ENCODE data around the gene VARS1.
"Not testable (repeated sequence)": the region's sequence is repeated elsewhere in the genome, so short reads cannot be mapped to it uniquely, and the experiment has no call there.

VARS1 gene

DNA sequence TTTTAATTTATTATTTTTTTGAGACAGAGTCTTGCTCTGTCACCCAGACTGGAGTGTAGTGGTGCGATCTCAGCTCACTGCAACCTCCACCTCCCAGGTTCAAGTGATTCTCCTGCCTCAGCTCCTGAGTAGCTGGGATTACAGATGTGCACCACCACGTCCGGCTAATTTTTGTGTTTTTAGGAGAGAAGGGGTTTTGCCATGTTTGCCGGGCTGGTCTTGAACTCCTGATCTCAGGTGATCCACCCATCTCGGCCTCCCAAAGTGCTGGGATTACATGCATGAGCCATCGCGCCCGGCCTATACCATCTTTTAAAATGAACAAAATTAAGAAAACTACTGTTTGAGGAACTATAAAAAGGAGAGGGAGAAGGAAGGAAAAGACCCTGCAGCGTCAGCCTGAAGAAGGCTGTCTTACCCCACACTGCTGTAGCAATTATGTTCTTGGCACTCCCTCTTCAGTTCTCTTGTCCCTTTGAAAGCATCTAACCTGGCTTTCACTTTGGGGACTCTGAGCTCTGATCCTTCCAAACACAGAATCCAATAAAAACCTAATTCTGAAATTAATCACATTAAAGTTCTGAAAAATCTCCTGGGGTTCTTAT is 28.1 kb upstream of the VARS1 start:
- H2BK5ac ChIP-seq (ENCODE audit: low read depth, low read length, poor library complexity); H3K9ac ChIP-seq (ENCODE audit: low read length): not testable (repeated sequence)
- WGBS (ENCODE audit: extremely low coverage, insufficient coverage, insufficient read length): no CpG with 5 or more reads among the region's 9 CpGs

DNA sequence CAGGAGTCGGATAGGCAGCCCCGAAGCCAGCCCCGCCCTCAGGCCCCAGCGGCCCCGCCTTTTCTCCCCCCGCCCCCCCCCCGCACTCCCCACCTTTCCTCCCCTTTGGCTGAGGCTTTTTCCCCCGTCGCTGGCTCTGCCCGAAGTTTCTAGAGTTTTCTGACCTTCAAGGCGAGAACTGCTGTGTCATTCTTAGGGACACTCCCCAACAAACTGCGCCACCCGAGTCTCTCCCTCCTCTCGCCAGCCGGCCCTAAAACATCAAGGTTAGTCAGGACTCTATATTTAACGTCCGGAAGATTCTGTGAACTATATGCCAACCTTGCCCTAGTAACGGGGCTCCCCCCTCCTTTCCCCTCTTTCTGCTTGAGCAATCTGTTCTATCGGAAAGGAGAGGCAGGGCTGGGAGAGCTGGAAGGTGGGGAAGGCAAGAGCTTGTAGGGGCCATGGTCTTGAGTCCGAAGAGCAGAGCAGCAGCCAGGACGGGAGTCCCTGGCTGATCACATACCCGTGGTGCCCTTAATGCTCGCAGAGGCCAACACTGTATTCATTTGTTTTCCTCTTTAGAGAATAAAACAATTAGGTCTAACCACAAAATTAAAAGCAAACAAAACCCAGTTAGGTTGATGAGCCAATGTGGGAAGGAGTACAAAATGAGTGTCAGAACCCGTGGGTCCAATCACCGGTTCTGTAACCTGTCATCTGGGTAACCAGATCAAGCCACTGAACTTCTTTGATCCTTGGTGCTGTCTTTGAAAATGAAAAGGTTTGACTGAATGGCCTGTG is 26.7 kb upstream of the VARS1 start:
- H3K9ac ChIP-seq (ENCODE audit: low read length): peak overlapping the region; percentile 59

More for the DNA sequence above, 28.1 kb upstream of the VARS1 start:
- not testable (repeated sequence) for H3K4ac ChIP-seq (ENCODE audit: low read depth, low read length); H3K23ac ChIP-seq (ENCODE audit: low read length); H3K27me3 ChIP-seq (ENCODE audit: insufficient read depth, low read length); H4K8ac ChIP-seq (ENCODE audit: low read depth, low read length); H3K9me3 ChIP-seq (ENCODE audit: insufficient read depth, low read depth, low read length); H3K36me3 ChIP-seq (ENCODE audit: control insufficient read depth in 1 of 2, insufficient read depth in 2 of 2, low read length in 2 of 2); H3K18ac ChIP-seq (ENCODE audit: low read length); H3K27ac ChIP-seq (ENCODE audit: low read depth, low read length); H3K79me2 ChIP-seq (ENCODE audit: control insufficient read depth, insufficient read depth, low read length, poor library complexity); H2BK120ac ChIP-seq (ENCODE audit: insufficient read depth, low read length, poor library complexity); H3K4me2 ChIP-seq (ENCODE audit: low read length); H2AFZ ChIP-seq (ENCODE audit: insufficient read depth, low read length, poor library complexity); DNase-seq; H3K14ac ChIP-seq (ENCODE audit: low read length); H2AK5ac ChIP-seq (ENCODE audit: low read length); H3K4me3 ChIP-seq (ENCODE audit: low read depth, low read length); H4K12ac ChIP-seq (ENCODE audit: low read depth, low read length)
- H2BK12ac ChIP-seq (ENCODE audit: low read length): peak overlapping the region; percentile 36
- peaks cover 7 to 19% of the 10 kb centered on the region in 2 experiments for H3K4me1 ChIP-seq (ENCODE audit: control insufficient read depth in 1 of 2, insufficient read depth in 2 of 2, low read length in 2 of 2)
- peak overlapping the region; percentile 43 for H4K91ac ChIP-seq (ENCODE audit: low read depth, low read length)
- H3K79me1 ChIP-seq (ENCODE audit: low read length): peaks cover 24% of the 10 kb centered on the region

DNA sequence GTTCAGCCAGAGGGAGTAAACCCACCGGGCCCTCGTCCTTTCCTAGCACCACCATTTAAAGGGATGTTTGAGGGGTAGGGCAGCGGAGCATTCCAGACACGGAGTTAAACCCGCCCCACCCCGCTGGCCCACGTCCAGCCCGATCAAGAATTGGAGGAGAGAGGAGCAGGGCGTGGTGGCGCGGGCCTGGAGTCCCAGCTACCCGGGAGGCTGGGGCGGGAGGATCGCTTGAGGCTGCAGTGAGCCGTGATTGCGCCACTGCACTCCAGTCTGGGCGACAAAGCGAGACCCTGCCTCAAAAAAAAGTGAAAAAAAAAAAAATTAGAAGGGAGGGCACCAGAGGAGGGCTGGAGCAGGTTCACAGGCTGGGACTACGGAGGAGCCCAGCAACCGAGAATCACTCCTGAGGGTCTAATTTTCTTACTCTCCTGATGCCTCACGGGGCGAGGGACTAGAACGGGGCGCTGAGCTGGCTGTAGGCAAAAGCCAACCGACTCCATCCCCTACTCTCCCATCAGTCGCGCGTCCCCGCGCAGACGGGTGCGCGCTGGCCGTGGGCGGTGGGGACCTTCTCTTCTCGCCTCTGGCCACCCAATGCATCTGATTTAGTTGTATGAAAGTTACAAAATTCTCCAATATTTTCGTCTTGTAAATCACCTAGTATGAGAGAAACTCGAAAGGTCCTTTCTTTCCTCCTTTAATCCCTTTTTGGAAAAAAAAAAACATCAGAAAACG is 25.9 kb upstream of the VARS1 start:
- Histone ChIP-seq H3K18ac (ENCODE audit: low read length) (peak overlapping the region; percentile 42), H3K4ac (ENCODE audit: low read depth, low read length) (peak overlapping the region; percentile 65), H3K14ac (ENCODE audit: low read length) (peak overlapping the region; percentile 88), H3K9ac (ENCODE audit: low read length) (peak overlapping the region; percentile 44), H3K27me3 (ENCODE audit: insufficient read depth, low read length) (no peaks in the 10 kb centered on the region), H3K4me1 (ENCODE audit: control insufficient read depth in 1 of 2, insufficient read depth in 2 of 2, low read length in 2 of 2) (peaks cover 12 to 22% of the 10 kb centered on the region in 2 experiments), H2BK12ac (ENCODE audit: low read length) (peak overlapping the region; percentile 10), H3K4me2 (ENCODE audit: low read length) (peak overlapping the region; percentile 81), H3K79me1 (ENCODE audit: low read length) (peaks cover 20% of the 10 kb centered on the region), H3K9me3 (ENCODE audit: insufficient read depth, low read depth, low read length) (no peaks in the 10 kb centered on the region), H3K4me3 (ENCODE audit: low read depth, low read length) (peak overlapping the region; percentile 71), H4K12ac (ENCODE audit: low read depth, low read length) (peak overlapping the region; percentile 46), H3K23ac (ENCODE audit: low read length) (no peak overlapping the region), H2AK5ac (ENCODE audit: low read length) (peak overlapping the region; percentile 38), H3K27ac (ENCODE audit: low read depth, low read length) (peak overlapping the region; percentile 80), H2BK5ac (ENCODE audit: low read depth, low read length, poor library complexity) (peak overlapping the region; percentile 83), H4K91ac (ENCODE audit: low read depth, low read length) (peak overlapping the region; percentile 73), H3K36me3 (ENCODE audit: control insufficient read depth in 1 of 2, insufficient read depth in 2 of 2, low read length in 2 of 2) (no peaks in the 10 kb centered on the region), H2AFZ (ENCODE audit: insufficient read depth, low read length, poor library complexity) (peak overlapping the region; percentile 44), H4K8ac (ENCODE audit: low read depth, low read length) (peak overlapping the region; percentile 68), H2BK120ac (ENCODE audit: insufficient read depth, low read length, poor library complexity) (peak overlapping the region; percentile 77), H3K79me2 (ENCODE audit: control insufficient read depth, insufficient read depth, low read length, poor library complexity) (peaks cover 4% of the 10 kb centered on the region)
- DNase-seq: peak; percentile 71 to 74
- no CpG with 5 or more reads among the region's 39 CpGs for WGBS (ENCODE audit: extremely low coverage, insufficient coverage, insufficient read length)

More for the DNA sequence above, 26.7 kb upstream of the VARS1 start:
- DNase-seq: peak; percentile 59 to 68
- no peaks in the 10 kb centered on the region for H3K36me3 ChIP-seq (ENCODE audit: control insufficient read depth in 1 of 2, insufficient read depth in 2 of 2, low read length in 2 of 2)
- peak overlapping the region; percentile 12 for H3K4ac ChIP-seq (ENCODE audit: low read depth, low read length)
- WGBS (ENCODE audit: extremely low coverage, insufficient coverage, insufficient read length): no CpG with 5 or more reads among the region's 25 CpGs
- peak overlapping the region; percentile 46 for H4K12ac ChIP-seq (ENCODE audit: low read depth, low read length)
- no peaks in the 10 kb centered on the region for H3K27me3 ChIP-seq (ENCODE audit: insufficient read depth, low read length)
- no peak overlapping the region for H3K23ac ChIP-seq (ENCODE audit: low read length)
- H3K79me2 ChIP-seq (ENCODE audit: control insufficient read depth, insufficient read depth, low read length, poor library complexity): peaks cover 4% of the 10 kb centered on the region
- H2AFZ ChIP-seq (ENCODE audit: insufficient read depth, low read length, poor library complexity): no peak overlapping the region
- peak overlapping the region; percentile 58 for H3K14ac ChIP-seq (ENCODE audit: low read length)
- peak overlapping the region; percentile 57 for H3K4me2 ChIP-seq (ENCODE audit: low read length)
- H3K4me1 ChIP-seq (ENCODE audit: control insufficient read depth in 1 of 2, insufficient read depth in 2 of 2, low read length in 2 of 2): peaks cover 13 to 25% of the 10 kb centered on the region in 2 experiments
- H3K18ac ChIP-seq (ENCODE audit: low read length): peak overlapping the region; percentile 85
- peak overlapping the region; percentile 19 for H2AK5ac ChIP-seq (ENCODE audit: low read length)
- H3K27ac ChIP-seq (ENCODE audit: low read depth, low read length): peak overlapping the region; percentile 94
- H4K8ac ChIP-seq (ENCODE audit: low read depth, low read length): peak overlapping the region; percentile 70
- H4K91ac ChIP-seq (ENCODE audit: low read depth, low read length): peak overlapping the region; percentile 90
- H3K4me3 ChIP-seq (ENCODE audit: low read depth, low read length): peak overlapping the region; percentile 55
- H2BK5ac ChIP-seq (ENCODE audit: low read depth, low read length, poor library complexity): peak overlapping the region; percentile 55
- H2BK12ac ChIP-seq (ENCODE audit: low read length): peak overlapping the region; percentile 28
- H3K9me3 ChIP-seq (ENCODE audit: insufficient read depth, low read depth, low read length): no peaks in the 10 kb centered on the region
- peak overlapping the region; percentile 50 for H2BK120ac ChIP-seq (ENCODE audit: insufficient read depth, low read length, poor library complexity)
- peaks cover 24% of the 10 kb centered on the region for H3K79me1 ChIP-seq (ENCODE audit: low read length)

DNA sequence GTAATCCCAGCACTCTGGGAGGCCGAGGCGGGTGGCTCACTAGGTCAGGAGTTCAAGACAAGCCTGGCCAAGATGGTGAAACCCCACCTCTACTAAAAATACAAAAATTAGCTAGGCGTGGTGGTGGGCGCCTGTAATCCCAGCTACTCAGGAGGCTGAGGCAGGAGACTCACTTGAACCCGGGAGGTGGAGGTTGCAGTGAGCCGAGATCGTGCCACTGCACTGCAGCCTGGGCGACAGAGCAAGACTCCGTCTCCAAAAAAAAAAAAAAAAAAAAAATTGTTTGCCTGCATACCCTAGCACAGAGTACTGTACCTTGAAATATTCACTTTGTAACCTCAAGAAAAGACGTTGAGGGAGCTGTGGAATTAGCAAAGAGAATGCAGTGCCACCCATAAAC is 24.8 kb upstream of the VARS1 start:
- not testable (repeated sequence) for H3K14ac ChIP-seq (ENCODE audit: low read length); H3K27ac ChIP-seq (ENCODE audit: low read depth, low read length); H2AK5ac ChIP-seq (ENCODE audit: low read length); H3K36me3 ChIP-seq (ENCODE audit: control insufficient read depth in 1 of 2, insufficient read depth in 2 of 2, low read length in 2 of 2); H3K4me2 ChIP-seq (ENCODE audit: low read length); H2BK120ac ChIP-seq (ENCODE audit: insufficient read depth, low read length, poor library complexity); H4K91ac ChIP-seq (ENCODE audit: low read depth, low read length); H3K9ac ChIP-seq (ENCODE audit: low read length); DNase-seq; H2BK12ac ChIP-seq (ENCODE audit: low read length); H3K9me3 ChIP-seq (ENCODE audit: insufficient read depth, low read depth, low read length); H2BK5ac ChIP-seq (ENCODE audit: low read depth, low read length, poor library complexity); H2AFZ ChIP-seq (ENCODE audit: insufficient read depth, low read length, poor library complexity); H4K8ac ChIP-seq (ENCODE audit: low read depth, low read length); H3K23ac ChIP-seq (ENCODE audit: low read length); H4K12ac ChIP-seq (ENCODE audit: low read depth, low read length); H3K18ac ChIP-seq (ENCODE audit: low read length); H3K4me3 ChIP-seq (ENCODE audit: low read depth, low read length); H3K79me2 ChIP-seq (ENCODE audit: control insufficient read depth, insufficient read depth, low read length, poor library complexity); H3K27me3 ChIP-seq (ENCODE audit: insufficient read depth, low read length); H3K4ac ChIP-seq (ENCODE audit: low read depth, low read length)
- no CpG with 5 or more reads among the region's 10 CpGs for WGBS (ENCODE audit: extremely low coverage, insufficient coverage, insufficient read length)
- H3K4me1 ChIP-seq (ENCODE audit: control insufficient read depth in 1 of 2, insufficient read depth in 2 of 2, low read length in 2 of 2): peaks cover 7 to 17% of the 10 kb centered on the region in 2 experiments
- H3K79me1 ChIP-seq (ENCODE audit: low read length): peaks cover 15% of the 10 kb centered on the region

Measured in trophoblast cell (in vitro differentiated cells and primary cell).